Naive B cell (primary cell): ENCODE results near the gene SRRM4. TPM values are rescaled to one million over a fixed set of nuclear protein-coding genes. Genes with fewer than 3 reads are reported as not detected.
A peak's percentile ranks its signal among the peaks of the same experiment; 100 is the strongest.
"Not testable (repeated sequence)": the region's sequence is repeated elsewhere in the genome, so short reads cannot be mapped to it uniquely, and the experiment has no call there.

Source experiments
- ATAC-seq, 2 donors: fragments of 150-1000 bp; cut with Tn5 transposase; 2 replicates each; pipeline ENCODE4 v1.10.0; 2021; ENCODE audit warnings: low read depth in 2 of 2, mild to moderate bottlenecking in 2 of 2, moderate library complexity in 2 of 2
- DNase-seq: peaks from one replicate; pipeline ENCODE4 v3.0.0; 2022
- H3K27ac Mint-ChIP-seq, 6 donors: one replicate each; pipeline ENCODE4 v1.8.0; 2020 to 2022; ENCODE audit warnings: mild to moderate bottlenecking in 6 of 6, mixed read lengths in 6 of 6, moderate library complexity in 5 of 6, inconsistent platforms in 2 of 6
- H3K27me3 Mint-ChIP-seq, 3 donors: one replicate each; pipeline ENCODE4 v1.8.0; 2021 to 2022; ENCODE audit warnings: mixed read lengths in 3 of 3, mild to moderate bottlenecking in 1 of 3
- H3K36me3 Mint-ChIP-seq, 2 donors: one replicate each; pipeline ENCODE4 v1.8.0; 2020 to 2022; ENCODE audit warnings: mixed read lengths in 2 of 2, inconsistent platforms in 1 of 2, mild to moderate bottlenecking in 1 of 2
- H3K4me1 Mint-ChIP-seq, 3 donors: one replicate each; pipeline ENCODE4 v1.8.0; 2020 to 2022; ENCODE audit warnings: mixed read lengths in 3 of 3, inconsistent platforms in 1 of 3, mild to moderate bottlenecking in 1 of 3, moderate library complexity in 1 of 3
- H3K4me3 Mint-ChIP-seq, 8 donors: one replicate each; pipeline ENCODE4 v1.8.0; 2020 to 2022; ENCODE audit warnings: mild to moderate bottlenecking in 8 of 8, mixed read lengths in 8 of 8, moderate library complexity in 8 of 8, inconsistent platforms in 2 of 8
- H3K9me3 Mint-ChIP-seq, 7 donors: one replicate each; pipeline ENCODE4 v1.8.0; 2020 to 2022; ENCODE audit warnings: mixed read lengths in 7 of 7, mild to moderate bottlenecking in 5 of 7, inconsistent platforms in 2 of 7, moderate library complexity in 1 of 7
- polyA plus RNA-seq, 6 donors: library from polyadenylated mRNA; unstranded; fragments of 300-500 nt; fragmentation: Illumina TruSeq; gene quantifications; one replicate each; pipeline ENCODE4 v1.2.3, GENCODE V29; 2021; ENCODE audit warnings: low read depth in 6 of 6

The SRRM4 gene
- polyA plus RNA-seq, 6 donors from 2014 or later = not detected

DNA sequence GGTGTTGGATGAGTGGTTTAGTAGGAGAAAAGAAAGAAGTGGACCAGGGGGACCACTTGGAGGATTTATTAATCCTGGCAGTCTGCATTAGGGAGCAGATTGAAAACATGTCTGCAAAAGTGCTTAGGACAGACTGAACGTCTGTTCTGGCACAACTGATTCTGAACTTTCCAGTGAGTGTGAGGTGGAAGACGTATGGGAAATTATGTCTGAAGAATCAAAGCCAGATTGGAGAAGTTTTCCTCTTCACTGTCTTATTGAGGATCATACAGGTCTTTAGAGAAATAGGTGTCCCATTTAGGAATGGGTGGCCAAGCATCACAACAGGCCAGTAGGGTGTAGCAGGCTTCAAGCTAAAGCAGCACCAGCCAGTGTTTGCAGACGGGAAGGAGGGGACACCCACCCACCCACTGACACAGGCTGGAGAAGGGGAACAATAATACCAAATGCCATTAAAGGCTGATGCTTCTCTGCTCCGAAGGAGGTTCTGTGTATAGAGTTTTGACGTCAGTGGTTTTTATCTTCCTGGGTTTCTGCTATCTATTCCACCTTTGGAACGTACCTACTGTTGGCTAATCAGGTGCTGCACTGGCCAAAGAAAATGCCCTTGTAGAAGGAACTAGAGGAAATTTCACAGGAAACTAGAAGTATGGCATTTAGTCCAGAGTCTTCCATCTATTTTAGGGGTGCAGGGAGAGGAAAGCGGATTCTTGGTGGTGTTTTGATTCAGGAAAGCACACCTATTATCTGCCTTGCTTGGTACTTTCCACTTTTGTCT lies 1.8 kb downstream of the SRRM4 start:
- Mint-ChIP-seq H3K4me3 (no peak overlapping the region), H3K9me3 (peaks cover 0 to 16% (median 6%) of the 10 kb centered on the region in 7 donors), H3K4me1 (no peaks in the 10 kb centered on the region), H3K27me3 (peaks cover 47 to 53% (median 47%) of the 10 kb centered on the region in 3 donors), H3K27ac (peak overlapping the region in 2 of 6 donors; percentile 9 to 49), H3K36me3 (no peaks in the 10 kb centered on the region)
- ATAC-seq = no peak
- no peak for DNase-seq

GRCh38 chr12:118984161-118984943 lies 3.0 kb downstream of the SRRM4 start:
- Mint-ChIP-seq H3K4me3 (no peak overlapping the region), H3K36me3 (no peaks in the 10 kb centered on the region), H3K27ac (no peak overlapping the region), H3K27me3 (peaks cover 37 to 52% (median 47%) of the 10 kb centered on the region in 3 donors), H3K4me1 (no peaks in the 10 kb centered on the region), H3K9me3 (peaks cover 0 to 9% (median 3%) of the 10 kb centered on the region in 7 donors)
- DNase-seq = no peak
- ATAC-seq = no peak

DNA sequence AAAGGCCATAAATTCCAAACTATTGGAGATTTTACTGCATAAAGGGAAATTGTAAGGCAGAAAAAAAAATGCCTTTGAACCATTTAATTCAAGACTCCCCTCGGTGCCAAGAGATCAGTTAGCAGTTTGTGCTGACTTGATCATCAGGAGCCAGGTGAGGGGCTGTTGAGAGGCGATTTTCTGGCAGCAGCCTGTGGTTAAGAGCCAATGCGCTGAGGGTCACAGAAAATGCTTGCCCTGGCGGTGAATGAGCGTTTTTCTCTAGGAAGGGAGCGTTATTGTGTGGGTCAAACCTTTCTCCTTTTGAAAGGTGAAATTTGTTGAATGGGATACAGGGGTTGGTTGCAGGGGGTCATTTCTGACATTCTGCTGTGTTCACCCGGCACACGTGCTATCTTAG lies 4.7 kb downstream of the SRRM4 start:
- H3K36me3 Mint-ChIP-seq = no peaks in the 10 kb centered on the region
- H3K27ac Mint-ChIP-seq = no peak overlapping the region
- H3K4me3 Mint-ChIP-seq = no peak overlapping the region
- H3K9me3 Mint-ChIP-seq = peaks cover 0 to 9% (median 1%) of the 10 kb centered on the region in 7 donors
- H3K4me1 Mint-ChIP-seq = no peaks in the 10 kb centered on the region
- peaks cover 38 to 45% (median 40%) of the 10 kb centered on the region in 3 donors for H3K27me3 Mint-ChIP-seq
- DNase-seq = no peak
- no peak for ATAC-seq

DNA sequence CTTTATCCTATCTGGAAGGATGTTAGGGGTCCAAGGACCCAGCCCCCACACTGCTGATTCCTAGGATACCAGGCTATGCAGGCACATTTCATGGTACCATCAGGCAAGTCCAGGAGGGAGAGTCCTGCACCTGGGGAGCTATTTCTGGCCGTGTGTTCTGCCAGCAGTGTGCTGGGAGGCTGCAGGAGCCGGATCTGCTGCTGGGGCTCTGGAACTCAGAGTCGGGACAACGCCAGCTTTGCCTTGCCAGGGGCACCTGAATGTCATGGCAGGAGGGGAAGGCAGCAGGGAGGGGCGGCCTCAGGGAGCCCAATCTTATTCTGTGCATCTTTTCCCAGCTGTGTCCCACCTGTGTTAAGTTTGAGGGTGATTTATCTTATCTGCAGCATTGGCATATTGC lies 17.8 kb downstream of the SRRM4 start:
- Mint-ChIP-seq H3K9me3 (peaks cover 0 to 10% (median under 1%) of the 10 kb centered on the region in 7 donors), H3K4me1 (no peaks in the 10 kb centered on the region), H3K4me3 (no peak overlapping the region), H3K27me3 (peaks cover 7 to 11% (median 8%) of the 10 kb centered on the region in 3 donors), H3K36me3 (no peaks in the 10 kb centered on the region), H3K27ac (no peak overlapping the region)
- no peak for DNase-seq
- no peak for ATAC-seq

DNA sequence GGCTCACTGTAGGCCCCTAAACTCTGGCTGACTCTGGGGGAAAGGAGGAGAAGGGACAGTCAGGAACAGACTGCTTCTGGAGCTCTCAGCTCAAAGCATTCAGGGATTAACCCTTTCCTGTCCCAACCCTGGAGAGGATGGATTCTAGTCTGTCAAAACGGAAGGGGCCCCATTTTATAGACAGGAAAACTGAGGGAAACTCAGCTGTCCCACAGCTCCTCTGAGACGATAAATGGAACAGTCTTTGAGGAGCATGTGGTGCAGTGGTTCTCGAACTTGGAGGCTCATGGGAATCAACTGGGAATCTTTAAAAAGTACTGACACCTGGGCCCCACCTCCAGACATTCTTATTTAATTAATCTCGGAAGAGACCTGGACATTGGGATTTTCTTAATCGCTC lies 23.7 kb downstream of the SRRM4 start:
- peaks cover 0 to 19% of the 10 kb centered on the region in 2 donors for H3K36me3 Mint-ChIP-seq
- DNase-seq (no peak), ATAC-seq (no peak)
- no peaks in the 10 kb centered on the region for H3K4me1 Mint-ChIP-seq
- H3K9me3 Mint-ChIP-seq = peaks cover 1 to 13% (median 5%) of the 10 kb centered on the region in 7 donors
- H3K27me3 Mint-ChIP-seq = peaks cover 25 to 26% (median 26%) of the 10 kb centered on the region in 3 donors
- H3K27ac Mint-ChIP-seq = no peak overlapping the region
- no peak overlapping the region for H3K4me3 Mint-ChIP-seq

DNA sequence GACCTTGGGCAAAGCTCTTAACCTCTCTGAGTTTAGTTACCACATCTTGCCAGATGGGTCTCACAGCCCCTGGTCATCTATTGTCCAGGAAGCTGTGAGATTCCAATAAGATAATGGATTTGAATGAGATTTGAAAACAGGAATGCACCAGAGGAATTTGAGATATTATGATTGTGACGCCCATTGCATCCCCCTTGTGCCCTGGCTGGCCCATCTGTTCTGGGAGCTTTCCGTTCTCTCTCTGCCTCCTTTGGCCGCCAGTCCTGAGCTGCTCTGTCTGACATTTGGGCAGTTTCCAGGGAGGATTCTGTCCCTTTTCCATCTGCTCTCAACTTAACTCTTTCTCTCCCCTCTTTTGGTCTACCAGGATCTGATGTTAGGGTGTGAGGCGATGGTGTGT lies 24.6 kb downstream of the SRRM4 start:
- DNase-seq = no peak

GRCh38 chr12:119006746-119007145 lies 25.4 kb downstream of the SRRM4 start:
- DNase-seq (no peak), ATAC-seq (no peak)
- H3K4me3 Mint-ChIP-seq = no peak overlapping the region
- H3K27me3 Mint-ChIP-seq = peaks cover 25 to 27% (median 26%) of the 10 kb centered on the region in 3 donors
- peaks cover 1 to 28% (median 9%) of the 10 kb centered on the region in 7 donors for H3K9me3 Mint-ChIP-seq
- no peaks in the 10 kb centered on the region for H3K4me1 Mint-ChIP-seq
- H3K36me3 Mint-ChIP-seq = peaks cover 0 to 19% of the 10 kb centered on the region in 2 donors
- H3K27ac Mint-ChIP-seq = no peak overlapping the region

More for the DNA sequence above, 24.6 kb downstream of the SRRM4 start:
- Mint-ChIP-seq H3K36me3 (peaks cover 0 to 19% of the 10 kb centered on the region in 2 donors), H3K27ac (no peak overlapping the region), H3K9me3 (peaks cover 1 to 20% (median 5%) of the 10 kb centered on the region in 7 donors), H3K4me1 (no peaks in the 10 kb centered on the region), H3K27me3 (peaks cover 25 to 27% (median 26%) of the 10 kb centered on the region in 3 donors), H3K4me3 (no peak overlapping the region)
- no peak for ATAC-seq

GRCh38 chr12:119008273-119008672 lies 26.9 kb downstream of the SRRM4 start:
- Mint-ChIP-seq H3K36me3 (peaks cover 0 to 27% of the 10 kb centered on the region in 2 donors), H3K27me3 (peaks cover 19 to 36% (median 34%) of the 10 kb centered on the region in 3 donors), H3K9me3 (peaks cover 7 to 41% (median 11%) of the 10 kb centered on the region in 7 donors)
- ATAC-seq, H3K4me1 Mint-ChIP-seq, DNase-seq, H3K4me3 Mint-ChIP-seq, H3K27ac Mint-ChIP-seq: not testable (repeated sequence)

DNA sequence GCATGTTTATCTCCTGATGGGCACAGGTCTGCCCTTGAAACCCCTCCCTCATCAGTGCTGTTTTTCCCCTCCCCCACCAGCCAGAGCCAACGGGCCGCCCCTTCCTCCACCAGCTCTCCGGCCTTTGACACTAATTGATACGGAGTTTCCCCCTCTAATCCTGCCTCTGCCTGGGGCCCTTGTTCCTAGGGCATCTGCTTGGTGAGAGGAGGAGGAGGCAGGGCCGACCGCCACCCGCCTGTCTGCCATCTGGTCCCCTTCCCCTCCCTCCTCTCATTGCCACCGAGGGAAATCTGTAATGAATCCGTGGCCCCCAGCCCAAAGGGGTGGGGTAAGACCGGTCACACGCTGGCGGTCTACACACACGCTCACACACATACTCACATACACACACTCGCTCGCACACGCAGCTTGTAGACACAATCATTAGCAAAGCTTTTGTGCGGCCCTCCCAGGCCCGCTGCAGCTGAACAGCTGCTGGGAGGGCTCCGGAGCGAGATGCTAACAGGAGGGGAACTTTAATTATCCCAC lies 27.4 kb downstream of the SRRM4 start:
- H3K9me3 Mint-ChIP-seq = peaks cover 7 to 41% (median 11%) of the 10 kb centered on the region in 7 donors
- H3K27me3 Mint-ChIP-seq = peaks cover 19 to 36% (median 34%) of the 10 kb centered on the region in 3 donors
- no peak for DNase-seq
- no peak overlapping the region for H3K27ac Mint-ChIP-seq
- H3K4me1 Mint-ChIP-seq = no peaks in the 10 kb centered on the region
- ATAC-seq = no peak
- H3K4me3 Mint-ChIP-seq = no peak overlapping the region
- peaks cover 0 to 27% of the 10 kb centered on the region in 2 donors for H3K36me3 Mint-ChIP-seq

- ATAC-seq = no peak
- H3K27me3 Mint-ChIP-seq = peaks cover 22 to 42% (median 30%) of the 10 kb centered on the region in 3 donors
- H3K36me3 Mint-ChIP-seq = peaks cover 0 to 21% of the 10 kb centered on the region in 2 donors
- peaks cover 7 to 41% (median 11%) of the 10 kb centered on the region in 7 donors for H3K9me3 Mint-ChIP-seq
- H3K4me1 Mint-ChIP-seq = no peaks in the 10 kb centered on the region
- H3K4me3 Mint-ChIP-seq = no peak overlapping the region
- H3K27ac Mint-ChIP-seq = no peak overlapping the region
- no peak for DNase-seq
Measured at GRCh38 chr12:119011231-119011630, 29.9 kb downstream of the SRRM4 start.

DNA sequence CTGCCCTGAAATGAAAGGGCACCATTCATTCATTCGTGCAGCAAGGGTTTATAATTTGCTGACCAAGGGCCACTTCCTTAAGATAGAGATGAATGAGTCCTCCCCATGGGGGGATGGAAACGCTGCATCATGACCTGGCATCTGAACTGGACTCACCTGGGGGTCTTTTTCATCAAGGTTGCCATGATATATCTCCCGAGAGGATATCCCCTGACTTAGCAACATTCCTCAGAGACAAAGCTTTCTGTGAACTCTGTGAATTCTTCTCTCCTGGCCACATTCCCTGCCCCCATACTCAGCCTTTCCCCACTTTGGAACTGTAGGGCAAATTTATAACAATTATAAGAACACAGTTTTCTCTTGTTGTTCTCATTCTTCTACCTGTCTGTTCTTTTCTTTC lies 30.8 kb downstream of the SRRM4 start:
- ATAC-seq (no peak), DNase-seq (no peak)
- H3K36me3 Mint-ChIP-seq = peaks cover 0 to 20% of the 10 kb centered on the region in 2 donors
- H3K27me3 Mint-ChIP-seq = peaks cover 20 to 40% (median 30%) of the 10 kb centered on the region in 3 donors
- H3K4me3 Mint-ChIP-seq = no peak overlapping the region
- peak overlapping the region in 1 of 6 donors; percentile 22 for H3K27ac Mint-ChIP-seq
- no peaks in the 10 kb centered on the region for H3K4me1 Mint-ChIP-seq
- peaks cover 7 to 40% (median 11%) of the 10 kb centered on the region in 7 donors for H3K9me3 Mint-ChIP-seq

DNA sequence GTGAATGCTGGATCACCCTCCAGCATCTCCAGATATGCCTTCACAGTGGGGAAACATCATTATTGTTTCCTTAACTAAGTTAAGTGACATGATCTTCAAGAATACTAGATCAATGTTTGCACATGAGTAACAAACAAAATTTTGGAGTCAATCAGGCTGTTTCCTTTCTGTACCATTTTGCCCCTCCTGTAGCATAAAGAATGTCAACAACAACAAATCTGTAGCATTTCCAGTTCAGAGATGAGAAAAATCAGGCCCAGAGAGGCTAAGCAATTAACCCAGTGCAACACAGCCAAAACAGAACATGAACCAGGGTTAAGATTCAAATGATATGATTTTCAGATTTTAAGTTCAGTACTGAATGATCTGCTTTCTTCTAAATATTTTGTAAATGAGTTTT lies 31.7 kb downstream of the SRRM4 start:
- H3K9me3 Mint-ChIP-seq = peaks cover 5 to 36% (median 11%) of the 10 kb centered on the region in 7 donors
- ATAC-seq (no peak), DNase-seq (no peak)
- H3K27ac Mint-ChIP-seq = no peak overlapping the region
- peaks cover 0 to 20% of the 10 kb centered on the region in 2 donors for H3K36me3 Mint-ChIP-seq
- no peaks in the 10 kb centered on the region for H3K4me1 Mint-ChIP-seq
- no peak overlapping the region for H3K4me3 Mint-ChIP-seq
- peaks cover 26 to 40% (median 33%) of the 10 kb centered on the region in 3 donors for H3K27me3 Mint-ChIP-seq

DNA sequence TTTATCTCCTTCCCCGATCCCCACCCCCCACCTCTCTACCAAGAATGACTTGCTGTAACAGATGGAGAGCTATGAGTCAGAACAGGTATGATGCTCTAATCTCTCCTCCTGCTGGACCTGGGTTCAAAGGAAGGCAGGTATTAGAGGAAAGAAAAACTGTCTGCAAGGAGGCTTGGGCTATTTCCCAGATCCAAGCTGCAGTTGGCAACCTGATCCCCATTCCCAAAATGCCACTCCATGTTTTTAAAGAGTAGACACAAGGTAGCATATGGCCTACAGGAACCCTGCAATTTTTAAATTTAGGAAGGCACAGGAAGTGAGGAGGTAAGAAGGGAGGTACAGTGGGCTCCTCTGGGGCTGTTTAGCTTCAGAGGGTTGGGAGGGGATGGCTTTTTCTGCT lies 33.0 kb downstream of the SRRM4 start:
- Mint-ChIP-seq H3K4me1 (no peaks in the 10 kb centered on the region), H3K27ac (no peak overlapping the region), H3K36me3 (peaks cover 0 to 11% of the 10 kb centered on the region in 2 donors), H3K9me3 (peaks cover 5 to 35% (median 11%) of the 10 kb centered on the region in 7 donors), H3K27me3 (peaks cover 22 to 39% (median 35%) of the 10 kb centered on the region in 3 donors), H3K4me3 (no peak overlapping the region)
- no peak for DNase-seq
- ATAC-seq = no peak
